Skin of body (tissue), 2 donors: ENCODE measurements around the gene ZSWIM7. TPM values are rescaled to one million over a fixed set of nuclear protein-coding genes. Genes with fewer than 3 reads are reported as not detected.

ENCODE experiments used
- DNase-seq: peaks from one replicate; lab custom pipeline; 2025; lab: John Stamatoyannopoulos, UW
- total RNA-seq: library from RNA; depleted of rRNA; stranded (reverse); fragments of >200 nt; gene quantifications from one replicate; pipeline ENCODE4 v1.2.3, GENCODE V29; 2014

The ZSWIM7 gene
- total RNA-seq, 1 donor from 2014 or later: 11.9 TPM

GRCh38 chr17:15934866-15935265, 64.6 kb downstream of the ZSWIM7 start:
- DNase-seq: no peak

GRCh38 chr17:15931394-15931793, 68.1 kb downstream of the ZSWIM7 start:
- DNase-seq: no peak

- no peak for DNase-seq
These were observed 69.1 kb downstream of the ZSWIM7 start for GRCh38 chr17:15930426-15930825.

- no peak for DNase-seq
These were observed 69.6 kb downstream of the ZSWIM7 start for GRCh38 chr17:15929941-15930340.

- no peak for DNase-seq
These were observed 71.2 kb downstream of the ZSWIM7 start for GRCh38 chr17:15928286-15928785.

Other genes with a start within 250 kb of the ZSWIM7 start
- 11.2 TPM for gene ADORA2B, start 54.6 kb downstream of the ZSWIM7 start, total RNA-seq
- gene TTC19, start 120 bp upstream of the ZSWIM7 start, total RNA-seq: 39.5 TPM
- gene NCOR1, start 215.8 kb upstream of the ZSWIM7 start, total RNA-seq: 112 TPM
- 27.1 TPM for gene PIGL, start 217.5 kb upstream of the ZSWIM7 start, total RNA-seq